ENCODE measurements around the gene MAP3K8.

The MAP3K8 gene

GRCh38 chr10:30392564-30392990 lies 41.4 kb upstream of the MAP3K8 start:
- TF ChIP-seq CTCF (IDR thresholded peaks at IDR 0.05) = peak; percentile 91

- no peak for TF ChIP-seq CTCF (IDR thresholded peaks at IDR 0.05)
These were observed 37.7 kb upstream of the MAP3K8 start for GRCh38 chr10:30396293-30396692.

GRCh38 chr10:30396698-30397097 lies 37.3 kb upstream of the MAP3K8 start:
- TF ChIP-seq CTCF (IDR thresholded peaks at IDR 0.05) = no peak

GRCh38 chr10:30398193-30398592 lies 35.8 kb upstream of the MAP3K8 start:
- no peak for TF ChIP-seq CTCF (IDR thresholded peaks at IDR 0.05)

GRCh38 chr10:30398788-30399187 lies 35.2 kb upstream of the MAP3K8 start:
- TF ChIP-seq CTCF (IDR thresholded peaks at IDR 0.05) = no peak

- no peak for TF ChIP-seq CTCF (IDR thresholded peaks at IDR 0.05)
These were observed 30.5 kb upstream of the MAP3K8 start for GRCh38 chr10:30403494-30403893.

- TF ChIP-seq CTCF (IDR thresholded peaks at IDR 0.05) = no peak
These were observed 29.4 kb upstream of the MAP3K8 start for GRCh38 chr10:30404540-30404939.

GRCh38 chr10:30411263-30411662 lies 22.7 kb upstream of the MAP3K8 start:
- TF ChIP-seq CTCF (IDR thresholded peaks at IDR 0.05) = no peak
